K562 (cell line): ENCODE results near the gene PKIB. TPM values are rescaled to one million over a fixed set of nuclear protein-coding genes. Genes with fewer than 3 reads are reported as not detected.
A peak's percentile ranks its signal among the peaks of the same experiment; 100 is the strongest.

Experiments
- ARID1B ChIP-seq: fragments of 450-650 bp; IDR thresholded peaks from 2 replicates; pipeline ENCODE4 v1.6.1; 2016; ENCODE audit warnings: antibody characterized with exemption, mild to moderate bottlenecking, inconsistent platforms
- CBFA2T3 ChIP-seq: fragments of 450-650 bp; IDR thresholded peaks from 2 replicates; pipeline ENCODE4 v1.6.1; 2017
- CCNT2 ChIP-seq: IDR thresholded peaks from 2 replicates; pipeline ENCODE4 v1.6.1; 2011; ENCODE audit warnings: borderline replicate concordance, low read depth, mild to moderate bottlenecking, moderate library complexity, mixed read lengths, low read length; ENCODE audit not compliant: insufficient read length; ENCODE audit errors: extremely low read depth
- CREM ChIP-seq: IDR thresholded peaks from 2 replicates; pipeline ENCODE4 v1.6.1; 2014; ENCODE audit warnings: antibody characterized with exemption, low read depth
- DPF2 ChIP-seq: fragments of 450-650 bp; IDR thresholded peaks from 2 replicates; pipeline ENCODE4 v1.6.1; 2016
- FOXA3 ChIP-seq, 2 experiments: fragments of 450-650 bp in 1 of 2; sonication (generic) in 1 of 2; formaldehyde crosslinking; IDR thresholded peaks in 1 of 2; conservative IDR thresholded peaks in 1 of 2; 2 replicates each; pipeline versions ENCODE4 v1.4.0 to v1.8.0; 2020 to 2022; ENCODE audit warnings: mild to moderate bottlenecking in 2 of 2, missing genetic modification reagents in 1 of 2
- FOXJ3 ChIP-seq: sonication (generic); formaldehyde crosslinking; IDR thresholded peaks from 2 replicates; pipeline ENCODE4 v1.4.0; 2020; ENCODE audit warnings: mild to moderate bottlenecking, missing genetic modification reagents
- HLTF ChIP-seq: fragments of 450-650 bp; IDR thresholded peaks from 2 replicates; pipeline ENCODE4 v1.6.1; 2016
- KLF13 ChIP-seq: fragments of 450-650 bp; IDR thresholded peaks from 2 replicates; pipeline ENCODE4 v1.6.1; 2016; ENCODE audit warnings: missing genetic modification characterization, low read depth, mild to moderate bottlenecking, missing compliant biosample characterization, moderate library complexity, borderline replicate concordance
- LEF1 ChIP-seq: fragments of 450-650 bp; IDR thresholded peaks from 2 replicates; pipeline ENCODE4 v1.6.1; 2016; ENCODE audit warnings: mild to moderate bottlenecking
- MAFG ChIP-seq: fragments of 450-650 bp; conservative IDR thresholded peaks from 2 replicates; pipeline ENCODE4 v1.6.1; 2016; ENCODE audit warnings: missing genetic modification characterization, missing compliant biosample characterization
- MTA2 ChIP-seq: fragments of 450-650 bp; IDR thresholded peaks from 2 replicates; pipeline ENCODE4 v1.6.1; 2016; ENCODE audit warnings: low read depth
- NEUROD1 ChIP-seq: fragments of 150-350 bp; IDR thresholded peaks from 2 replicates; pipeline ENCODE4 v1.6.1; 2014; ENCODE audit warnings: borderline replicate concordance, low read length, low read depth; ENCODE audit not compliant: partially characterized antibody
- SMARCA4 ChIP-seq: fragments of 450-650 bp; IDR thresholded peaks from 2 replicates; pipeline ENCODE4 v1.6.1; 2016
- SMARCB1 ChIP-seq: IDR thresholded peaks from 2 replicates; pipeline ENCODE4 v1.6.1; 2011; ENCODE audit warnings: improper control_type of control experiment, low read depth; ENCODE audit not compliant: insufficient read length
- STAT5A ChIP-seq: IDR thresholded peaks from 2 replicates; pipeline ENCODE4 v1.6.1; 2012; ENCODE audit warnings: low read length, inconsistent platforms, borderline replicate concordance
- TEAD4 ChIP-seq, 2 experiments: sonication (generic) in 1 of 2; formaldehyde crosslinking in 1 of 2; IDR thresholded peaks; 2 replicates each; pipeline versions ENCODE4 v1.6.1 to v1.8.0; 2012 to 2022; ENCODE audit warnings: borderline replicate concordance in 1 of 2, inconsistent platforms in 1 of 2, low read length in 1 of 2, mild to moderate bottlenecking in 1 of 2, missing genetic modification reagents in 1 of 2
- ZNF24 ChIP-seq: fragments of 450-650 bp; IDR thresholded peaks from 2 replicates; pipeline ENCODE4 v1.6.1; 2016
- polyA plus RNA-seq, 8 experiments: library from polyadenylated mRNA; depleted of rRNA in 4 of 8; stranded (reverse) in 5 of 8; unstranded in 3 of 8; fragments of >200 nt; fragmentation: Nextera tagmentation in 2 of 8; fragmentation: Illumina TruSeq in 1 of 8; extraction: Ambion mirVana in 2 of 8; extraction: Trizol in 1 of 8; gene quantifications; 2 replicates each; pipeline versions ENCODE4 v1.2.1 to v1.2.3, GENCODE V29; 2011 to 2014; ENCODE audit warnings: inconsistent platforms in 1 of 8, missing spikeins in 1 of 8
- total RNA-seq, 7 experiments: library from RNA; depleted of rRNA in 6 of 7; stranded (reverse); fragments of >200 nt in 6 of 7; fragmentation: Illumina TruSeq in 2 of 7; extraction: Trizol in 2 of 7; gene quantifications; 2 replicates each; pipeline versions ENCODE4 v1.2.1 to v1.2.3, GENCODE V29; 2011 to 2021; ENCODE audit warnings: low replicate concordance in 1 of 7
- TF ChIP-seq, protein P1 (sequence below), 2 experiments: fragments of 450-650 bp in 1 of 2; sonication (generic) in 1 of 2; formaldehyde crosslinking in 1 of 2; IDR thresholded peaks in 1 of 2; conservative IDR thresholded peaks in 1 of 2; 2 replicates each; pipeline versions ENCODE4 v1.6.1 to v1.8.1; 2016 to 2023; ENCODE audit warnings: mild to moderate bottlenecking in 2 of 2, moderate library complexity in 2 of 2, inconsistent platforms in 1 of 2, missing genetic modification reagents in 1 of 2
- TF ChIP-seq, protein P2 (sequence below), 2 experiments: fragments of 150-350 bp in 1 of 2; IDR thresholded peaks; 2 replicates each; pipeline ENCODE4 v1.6.1; 2012 to 2016; ENCODE audit warnings: low read depth in 2 of 2, low read length in 2 of 2, mild to moderate bottlenecking in 1 of 2, moderate library complexity in 1 of 2
- TF ChIP-seq, protein P3 (sequence below): fragments of 450-650 bp; formaldehyde crosslinking; IDR thresholded peaks from 2 replicates; pipeline ENCODE4 v1.4.0; 2020; ENCODE audit warnings: mild to moderate bottlenecking, moderate library complexity

The PKIB gene
- total and polyA plus RNA-seq, 9 of the 15 experiments (the other 6 are each of a cell fraction or from before 2014, with no cell fraction given) = 14.8 to 37.5 (median 27.4) TPM

DNA sequence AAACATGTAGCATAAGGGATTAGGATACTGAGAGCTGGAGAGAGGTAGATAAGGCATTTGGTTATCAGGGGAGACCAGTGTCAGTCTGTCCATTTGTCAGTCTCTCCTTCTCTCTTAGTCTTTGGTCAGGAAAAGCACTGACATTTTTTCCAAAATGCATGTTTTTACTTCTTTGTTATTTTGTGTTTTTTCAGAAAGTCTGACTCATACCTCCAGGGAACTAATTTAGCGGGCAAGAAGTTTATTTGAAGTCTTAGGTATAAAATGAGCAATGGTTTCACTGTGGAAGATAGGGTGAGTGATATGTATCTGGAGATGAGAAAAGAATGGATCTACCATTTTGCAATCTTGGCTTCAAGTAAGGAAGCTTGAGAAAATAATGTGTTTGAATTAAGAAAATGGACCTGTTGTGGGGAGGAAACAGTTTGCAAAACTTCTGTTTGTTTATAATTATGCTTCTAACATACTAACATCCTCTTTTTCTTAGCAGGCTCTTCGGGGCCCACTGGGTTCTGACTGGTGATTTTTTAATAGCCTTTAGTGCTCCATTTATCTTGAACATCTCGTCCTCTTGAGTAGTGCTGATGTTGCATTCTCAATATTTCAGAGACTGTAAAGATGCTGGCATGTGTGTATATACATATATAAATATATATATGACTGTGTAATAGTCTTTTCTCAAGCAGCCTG, 102.4 kb downstream of the PKIB start (continued):
- TF ChIP-seq, protein P1, sequence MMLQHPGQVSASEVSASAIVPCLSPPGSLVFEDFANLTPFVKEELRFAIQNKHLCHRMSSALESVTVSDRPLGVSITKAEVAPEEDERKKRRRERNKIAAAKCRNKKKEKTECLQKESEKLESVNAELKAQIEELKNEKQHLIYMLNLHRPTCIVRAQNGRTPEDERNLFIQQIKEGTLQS (IDR thresholded peaks at IDR 0.05) = peak; percentile 52
- TF ChIP-seq, protein P1 (CRISPR knock-in tag; conservative IDR thresholded peaks at IDR 0.05) = no peak
- TF ChIP-seq, protein P2, sequence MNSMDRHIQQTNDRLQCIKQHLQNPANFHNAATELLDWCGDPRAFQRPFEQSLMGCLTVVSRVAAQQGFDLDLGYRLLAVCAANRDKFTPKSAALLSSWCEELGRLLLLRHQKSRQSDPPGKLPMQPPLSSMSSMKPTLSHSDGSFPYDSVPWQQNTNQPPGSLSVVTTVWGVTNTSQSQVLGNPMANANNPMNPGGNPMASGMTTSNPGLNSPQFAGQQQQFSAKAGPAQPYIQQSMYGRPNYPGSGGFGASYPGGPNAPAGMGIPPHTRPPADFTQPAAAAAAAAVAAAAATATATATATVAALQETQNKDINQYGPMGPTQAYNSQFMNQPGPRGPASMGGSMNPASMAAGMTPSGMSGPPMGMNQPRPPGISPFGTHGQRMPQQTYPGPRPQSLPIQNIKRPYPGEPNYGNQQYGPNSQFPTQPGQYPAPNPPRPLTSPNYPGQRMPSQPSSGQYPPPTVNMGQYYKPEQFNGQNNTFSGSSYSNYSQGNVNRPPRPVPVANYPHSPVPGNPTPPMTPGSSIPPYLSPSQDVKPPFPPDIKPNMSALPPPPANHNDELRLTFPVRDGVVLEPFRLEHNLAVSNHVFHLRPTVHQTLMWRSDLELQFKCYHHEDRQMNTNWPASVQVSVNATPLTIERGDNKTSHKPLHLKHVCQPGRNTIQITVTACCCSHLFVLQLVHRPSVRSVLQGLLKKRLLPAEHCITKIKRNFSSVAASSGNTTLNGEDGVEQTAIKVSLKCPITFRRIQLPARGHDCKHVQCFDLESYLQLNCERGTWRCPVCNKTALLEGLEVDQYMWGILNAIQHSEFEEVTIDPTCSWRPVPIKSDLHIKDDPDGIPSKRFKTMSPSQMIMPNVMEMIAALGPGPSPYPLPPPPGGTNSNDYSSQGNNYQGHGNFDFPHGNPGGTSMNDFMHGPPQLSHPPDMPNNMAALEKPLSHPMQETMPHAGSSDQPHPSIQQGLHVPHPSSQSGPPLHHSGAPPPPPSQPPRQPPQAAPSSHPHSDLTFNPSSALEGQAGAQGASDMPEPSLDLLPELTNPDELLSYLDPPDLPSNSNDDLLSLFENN (IDR thresholded peaks at IDR 0.05; ENCODE audit: low read depth in 2 of 2, low read length in 2 of 2) = peak in 1 of 2 experiments; percentile 72; a peak in 1 of 4 replicates
- TF ChIP-seq LEF1 (peak; percentile 81), CCNT2 (peak; percentile 29), FOXJ3 (CRISPR knock-in tag) (no peak), ZNF24 (no peak), MTA2 (peak; percentile 87), HLTF (no peak), NEUROD1 (peak; percentile 66), SMARCB1 (peak; percentile 85), STAT5A (peak; percentile 91), ARID1B (peak; percentile 96), TEAD4 (IDR thresholded peaks at IDR 0.05; ENCODE audit: low read length) (peak; percentile 97), TEAD4 (CRISPR knock-in tag; IDR thresholded peaks at IDR 0.05; ENCODE audit: borderline replicate concordance) (no peak), KLF13 (no peak), DPF2 (peak; percentile 97), MAFG (tag) (peak; percentile 48; the same call in 1 of the 2 replicates), CBFA2T3 (peak; percentile 96), CREM (0 out of 2 replicates have a peak, but pooled peaks have one; percentile 6), FOXA3 (CRISPR knock-in tag; conservative IDR thresholded peaks at IDR 0.05 in 1 of 2, IDR thresholded peaks at IDR 0.05 in 1 of 2) (no peak), SMARCA4 (peak; percentile 92)
- TF ChIP-seq, protein P3, sequence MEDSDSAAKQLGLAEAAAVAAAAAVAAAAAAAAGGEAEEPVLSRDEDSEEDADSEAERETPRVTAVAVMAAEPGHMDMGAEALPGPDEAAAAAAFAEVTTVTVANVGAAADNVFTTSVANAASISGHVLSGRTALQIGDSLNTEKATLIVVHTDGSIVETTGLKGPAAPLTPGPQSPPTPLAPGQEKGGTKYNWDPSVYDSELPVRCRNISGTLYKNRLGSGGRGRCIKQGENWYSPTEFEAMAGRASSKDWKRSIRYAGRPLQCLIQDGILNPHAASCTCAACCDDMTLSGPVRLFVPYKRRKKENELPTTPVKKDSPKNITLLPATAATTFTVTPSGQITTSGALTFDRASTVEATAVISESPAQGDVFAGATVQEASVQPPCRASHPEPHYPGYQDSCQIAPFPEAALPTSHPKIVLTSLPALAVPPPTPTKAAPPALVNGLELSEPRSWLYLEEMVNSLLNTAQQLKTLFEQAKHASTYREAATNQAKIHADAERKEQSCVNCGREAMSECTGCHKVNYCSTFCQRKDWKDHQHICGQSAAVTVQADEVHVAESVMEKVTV (CRISPR knock-in tag) = no peak
